HepG2 (cell line): Measurements from ENCODE around the gene COL4A6. TPM values are rescaled to one million over a fixed set of nuclear protein-coding genes. Genes with fewer than 3 reads are reported as not detected.

Experiments used
- ATAC-seq: fragments of 200-7000 bp; cut with Tn5 transposase; 3 replicates; pipeline ENCODE4 v1.9.1; 2020; ENCODE audit warnings: mild to moderate bottlenecking, moderate library complexity
- BruUV-seq: library from RNA; stranded (reverse); fragments of 400-500 nt; replicated peaks from 2 replicates; lab custom pipeline; 2021; lab: Mats Ljungman, UMichigan
- CTCF ChIA-PET: fragments of 300-600 bp; formaldehyde crosslinking; extraction: SDS; loops from one replicate; lab custom pipeline; 2021; ENCODE audit warnings: low total read pairs, inconsistent platforms, low intra/inter-chr PET ratio; lab: Yijun Ruan, JAX
- POLR2A ChIA-PET: fragments of 350-600 bp; sonication (Branson Sonifier 250); formaldehyde crosslinking; loops from one replicate; lab custom pipeline; 2020; ENCODE audit warnings: antibody characterized with exemption, inconsistent platforms; lab: Yijun Ruan, JAX
- DNase-seq: peaks from one replicate; pipeline ENCODE4 v3.0.0-alpha.2; 2015; ENCODE audit warnings: low spot score
- FAIRE-seq: peaks from 3 replicates; lab custom pipeline; 2011; peaks lifted over from hg19 to GRCh38; lab: Jason Lieb, UNC
- H2AFZ ChIP-seq: one replicate; pipeline ENCODE4 v1.6.1; 2011; ENCODE audit warnings: low read length, inconsistent platforms
- H3K27ac ChIP-seq: fragments of 300-600 bp; 3 replicates; pipeline ENCODE4 v1.8.0; 2011; ENCODE audit warnings: mixed run types, mild to moderate bottlenecking, mixed read lengths, low read length, inconsistent platforms; ENCODE audit not compliant: insufficient read depth; ENCODE audit errors: extremely low read length
- H3K27me3 ChIP-seq, 2 experiments: fragments of 200-600 bp in 1 of 2; 2 replicates in 1 of 2; 3 replicates in 1 of 2; pipeline versions ENCODE4 v1.6.0 to v1.8.0; 2011; ENCODE audit warnings: low read length in 2 of 2, mild to moderate bottlenecking in 2 of 2, moderate library complexity in 2 of 2, inconsistent platforms in 1 of 2; ENCODE audit not compliant: insufficient read depth in 2 of 2, control insufficient read depth in 1 of 2
- H3K36me3 ChIP-seq, 2 experiments: fragments of 200-600 bp in 1 of 2; replicated peaks in 1 of 2; 2 replicates in 1 of 2; 3 replicates in 1 of 2; pipeline versions ENCODE4 v1.5.1 to v1.8.0; 2011; ENCODE audit warnings: low read length in 2 of 2, inconsistent platforms in 1 of 2; ENCODE audit not compliant: insufficient read depth in 2 of 2, control insufficient read depth in 1 of 2
- H3K4me1 ChIP-seq: 2 replicates; pipeline ENCODE4 v1.5.1; 2012; ENCODE audit warnings: low read length, inconsistent platforms; ENCODE audit not compliant: insufficient read depth
- H3K4me2 ChIP-seq: 2 replicates; pipeline ENCODE4 v1.6.0; 2011; ENCODE audit warnings: low read depth, low read length, inconsistent platforms
- H3K4me3 ChIP-seq, 3 experiments: fragments of 200-600 bp in 1 of 3; sonication (generic), shearing (Covaris generic) in 1 of 3; replicated peaks in 1 of 3; 2 replicates each; pipeline ENCODE4 v1.5.1; 2011 to 2016; ENCODE audit warnings: low read length in 3 of 3, inconsistent platforms in 2 of 3, low read depth in 2 of 3, mild to moderate bottlenecking in 2 of 3, control low read depth in 1 of 3, mixed read lengths in 1 of 3; ENCODE audit not compliant: insufficient read depth in 1 of 3
- H3K79me2 ChIP-seq: one replicate; pipeline ENCODE4 v1.6.1; 2011; ENCODE audit warnings: low read length, inconsistent platforms; ENCODE audit not compliant: insufficient read depth
- H3K9ac ChIP-seq: 2 replicates; pipeline ENCODE4 v1.6.0; 2011; ENCODE audit warnings: mild to moderate bottlenecking, low read depth, low read length, inconsistent platforms; ENCODE audit not compliant: insufficient read depth
- H3K9me3 ChIP-seq: 2 replicates; pipeline ENCODE4 v1.5.1; 2012; ENCODE audit warnings: mild to moderate bottlenecking, low read length
- H4K20me1 ChIP-seq: 2 replicates; pipeline ENCODE4 v1.6.0; 2011; ENCODE audit warnings: inconsistent platforms, mild to moderate bottlenecking, low read length, moderate library complexity; ENCODE audit not compliant: insufficient read depth
- CSRNP2 ChIP-seq: sonication (generic); formaldehyde crosslinking; conservative IDR thresholded peaks from 2 replicates; pipeline ENCODE4 v1.8.0; 2022; ENCODE audit warnings: low read depth, missing genetic modification reagents
- DNMT3B ChIP-seq: conservative IDR thresholded peaks from 2 replicates; pipeline ENCODE4 v1.6.1; 2016; ENCODE audit warnings: missing biosample characterization, control low read depth
- HNRNPH1 ChIP-seq: fragments of 200-400 bp; formaldehyde crosslinking; optimal IDR thresholded peaks from 2 replicates; pipeline ENCODE3; 2017; ENCODE audit warnings: mild to moderate bottlenecking, low read depth, low read length
- ISL2 ChIP-seq: sonication (generic); formaldehyde crosslinking; IDR thresholded peaks from 2 replicates; pipeline ENCODE4 v1.5.0; 2020; ENCODE audit warnings: missing genetic modification reagents
- KDM5B ChIP-seq: sonication (generic); formaldehyde crosslinking; IDR thresholded peaks from 2 replicates; pipeline ENCODE4 v1.4.0; 2020; ENCODE audit warnings: missing genetic modification reagents, mild to moderate bottlenecking, borderline replicate concordance
- REST ChIP-seq, 2 experiments: IDR thresholded peaks; 2 replicates each; pipeline ENCODE4 v1.6.1; 2011 to 2012; ENCODE audit warnings: low read length in 2 of 2, borderline replicate concordance in 1 of 2, low read depth in 1 of 2, mild to moderate bottlenecking in 1 of 2, moderate library complexity in 1 of 2
- ZFP82 ChIP-seq: sonication (generic); formaldehyde crosslinking; IDR thresholded peaks from 2 replicates; pipeline ENCODE4 v1.5.1; 2020; ENCODE audit warnings: mild to moderate bottlenecking, missing genetic modification reagents, borderline replicate concordance
- ZNF451 ChIP-seq: sonication (generic); formaldehyde crosslinking; IDR thresholded peaks from 2 replicates; pipeline ENCODE4 v1.5.0; 2020; ENCODE audit warnings: mild to moderate bottlenecking, missing genetic modification reagents
- ZSCAN21 ChIP-seq: sonication (generic); formaldehyde crosslinking; IDR thresholded peaks from 2 replicates; pipeline ENCODE4 v1.8.0; 2022; ENCODE audit warnings: mild to moderate bottlenecking, missing genetic modification reagents, moderate library complexity, borderline replicate concordance
- WGBS: methylation state at CpG from one replicate; pipeline ENCODE4 v1.1.6; 2017; ENCODE audit warnings: low lambda C conversion rate; 5-methylcytosine and 5-hydroxymethylcytosine counted together
- in situ Hi-C: cut with HindIII; loops from 2 replicates; pipeline ENCODE4 v1.10.0; 2017; ENCODE audit warnings: low pct_unique_long_range_greater_than_20kb; ENCODE audit not compliant: extremely low pct_ligation_motif_present
- intact Hi-C: fragments of 100-400 bp; cut with micrococcal nuclease; formaldehyde crosslinking; loops from one replicate; pipeline ENCODE4 v1.10.0; 2022; ENCODE audit not compliant: unreplicated experiment
- polyA plus RNA-seq, 8 experiments: library from polyadenylated mRNA; depleted of rRNA in 3 of 8; stranded (reverse) in 7 of 8; unstranded in 1 of 8; fragments of >200 nt; fragmentation: Illumina TruSeq in 4 of 8; extraction: Trizol in 4 of 8; gene quantifications; 2 replicates each; pipeline versions ENCODE4 v1.2.1 to v1.2.3, GENCODE V29; 2011 to 2016; ENCODE audit warnings: low read depth in 4 of 8, missing spikeins in 1 of 8, mixed read lengths in 1 of 8; ENCODE audit not compliant: insufficient read depth in 1 of 8
- total RNA-seq, 5 experiments: library from RNA; depleted of rRNA; stranded (reverse); fragments of >200 nt; fragmentation: Illumina TruSeq; extraction: Trizol; gene quantifications; 2 replicates each; pipeline ENCODE4 v1.2.3, GENCODE V29; 2016; ENCODE audit warnings: low read depth in 1 of 5

The COL4A6 gene
- total and polyA plus RNA-seq, 2 of the 13 experiments (the other 11 are each of a cell fraction or from before 2014, with no cell fraction given), result 4.5 to 8.2 TPM

DNA sequence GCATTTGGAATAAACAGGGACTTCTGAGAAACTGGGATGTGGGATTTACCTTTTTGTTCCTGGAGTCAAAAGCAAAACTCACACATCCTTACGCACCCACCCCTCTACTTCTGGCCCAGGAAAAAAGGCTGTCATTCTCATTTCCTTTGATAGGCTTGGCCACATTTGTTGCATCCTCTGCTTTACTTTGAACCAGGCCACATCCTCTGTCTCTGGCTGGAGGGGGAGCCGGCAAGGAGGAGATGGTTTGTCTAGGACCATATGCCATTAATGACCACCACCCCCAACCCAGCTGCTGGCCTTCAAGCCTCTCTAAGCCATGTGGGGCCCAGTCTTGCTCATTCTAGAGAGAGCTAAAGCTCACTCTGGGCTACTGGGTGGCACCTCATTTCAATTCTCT lies 282.1 kb downstream of the COL4A6 start:
- in situ Hi-C loops (no loop called here), intact Hi-C loops (no loop called here)
- Histone ChIP-seq H3K36me3 (no peaks in the 10 kb centered on the region), H3K9ac (no peak overlapping the region), H2AFZ (no peak overlapping the region), H3K79me2 (no peaks in the 10 kb centered on the region), H3K4me2 (no peak overlapping the region), H3K9me3 (no peaks in the 10 kb centered on the region), H3K4me1 (no peaks in the 10 kb centered on the region), H4K20me1 (no peaks in the 10 kb centered on the region), H3K27me3 (no peaks in the 10 kb centered on the region), H3K27ac (no peak overlapping the region), H3K4me3 (no peak overlapping the region)
- CTCF ChIA-PET, result no interaction called here
- BruUV-seq, result no TSS peak
- DNase-seq (no peak), FAIRE-seq (no peak), ATAC-seq (no peak)
- POLR2A ChIA-PET, result no interaction called here
- WGBS, result 86% methylated on average over 1 of the region's 2 CpGs
- TF ChIP-seq ZSCAN21 (CRISPR knock-in tag), result no peak
- no peak for TF ChIP-seq DNMT3B
- TF ChIP-seq HNRNPH1, result no peak
- no peak for TF ChIP-seq ISL2 (CRISPR knock-in tag)
- no peak for TF ChIP-seq ZFP82 (CRISPR knock-in tag)
- no peak for TF ChIP-seq KDM5B (CRISPR knock-in tag)
- TF ChIP-seq CSRNP2, result no peak
- TF ChIP-seq ZNF451 (CRISPR knock-in tag), result no peak
- no peak for TF ChIP-seq REST (IDR thresholded peaks at IDR 0.05; ENCODE audit: borderline replicate concordance in 1 of 2, low read depth in 1 of 2, low read length in 2 of 2)
